IPS-NIHi11 (cell line): Measurements from ENCODE around the gene TTC38.

Experiments used
- DNase-seq: peaks from one replicate; pipeline ENCODE4 v3.0.0; 2012; ENCODE audit warnings: mixed read lengths, low spot score

Gene TTC38

GRCh38 chr22:46329616-46330015, 61.8 kb downstream of the TTC38 start:
- DNase-seq, result no peak

- DNase-seq, result no peak
These were observed 62.6 kb downstream of the TTC38 start for GRCh38 chr22:46330426-46330825.

DNA sequence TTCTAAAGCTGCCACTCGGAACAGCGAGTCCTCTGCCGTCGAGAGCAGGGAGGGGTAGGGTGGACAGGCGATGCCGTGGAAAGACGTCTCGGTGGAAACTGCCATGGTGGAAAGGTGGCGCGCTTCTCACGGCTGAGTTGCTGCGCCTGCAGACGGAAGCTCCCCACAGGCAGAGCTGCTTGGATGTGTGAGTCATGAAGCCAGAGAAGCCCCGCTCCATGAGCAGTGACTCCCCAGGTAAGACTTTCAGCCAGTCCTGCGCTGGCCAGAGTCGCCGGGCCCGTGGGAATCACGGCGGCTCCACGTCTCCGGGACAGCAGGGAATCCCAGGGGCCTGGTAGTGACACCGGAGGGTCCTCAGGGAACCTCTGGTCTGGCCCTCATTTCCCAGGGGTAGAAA, 63.7 kb downstream of the TTC38 start:
- no peak for DNase-seq

DNA sequence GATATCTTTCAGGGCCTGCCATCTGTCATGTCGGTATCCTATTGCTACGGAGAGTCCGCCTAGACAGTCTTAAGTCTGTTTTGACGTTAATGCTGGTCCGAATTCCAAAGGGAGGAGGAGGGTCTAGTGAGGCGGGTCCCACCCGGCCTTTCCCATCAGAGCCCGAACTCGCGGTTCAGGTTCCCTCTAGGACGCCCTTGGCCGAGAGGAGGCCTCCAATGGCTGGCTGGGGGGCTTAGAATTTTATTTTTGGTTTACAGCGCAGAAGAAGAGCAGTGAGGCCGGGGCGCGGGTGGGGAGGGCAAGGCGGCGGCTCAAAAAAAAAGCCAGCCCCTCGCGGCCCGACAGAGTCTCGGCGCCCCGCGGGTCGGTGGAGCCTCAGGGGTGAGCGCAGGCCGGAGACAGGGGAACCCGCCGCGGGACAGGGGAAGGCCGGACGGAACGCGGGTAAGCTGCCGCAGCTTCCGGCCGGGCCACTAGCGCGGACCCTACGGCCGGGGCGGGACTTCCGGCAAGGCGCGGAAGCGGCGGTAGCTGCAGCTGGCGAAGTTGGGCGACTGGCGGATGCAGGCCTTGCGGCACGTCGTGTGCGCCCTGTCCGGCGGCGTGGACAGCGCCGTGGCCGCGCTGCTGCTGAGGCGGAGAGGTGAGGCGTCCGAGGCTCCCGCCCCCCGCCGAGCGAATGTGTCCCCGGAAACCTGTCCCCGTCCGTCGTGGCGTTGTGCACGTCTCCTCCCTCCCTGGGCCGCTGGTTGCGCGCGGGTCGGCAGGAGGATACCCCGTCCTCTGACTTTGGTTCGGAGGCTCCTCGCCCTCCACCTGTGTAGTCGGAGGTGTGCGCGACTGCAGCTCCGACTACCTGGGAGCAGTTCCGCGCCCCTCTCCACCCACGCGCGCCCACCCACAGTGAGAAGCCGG, 67.7 kb downstream of the TTC38 start, which contains the start of gene TRMU:
Gene TRMU (plus strand): TSS at position 514 of the 918 bp plus-strand sequence. CDS start 51 bp downstream, at position 565.
- peak; percentile 98 for DNase-seq

- no peak for DNase-seq
These were observed 68.6 kb downstream of the TTC38 start for GRCh38 chr22:46336119-46337078.

- DNase-seq, result no peak
These were observed 70.1 kb downstream of the TTC38 start for GRCh38 chr22:46337870-46338269.

- DNase-seq, result no peak
These were observed 70.8 kb downstream of the TTC38 start for GRCh38 chr22:46338636-46339035.

DNA sequence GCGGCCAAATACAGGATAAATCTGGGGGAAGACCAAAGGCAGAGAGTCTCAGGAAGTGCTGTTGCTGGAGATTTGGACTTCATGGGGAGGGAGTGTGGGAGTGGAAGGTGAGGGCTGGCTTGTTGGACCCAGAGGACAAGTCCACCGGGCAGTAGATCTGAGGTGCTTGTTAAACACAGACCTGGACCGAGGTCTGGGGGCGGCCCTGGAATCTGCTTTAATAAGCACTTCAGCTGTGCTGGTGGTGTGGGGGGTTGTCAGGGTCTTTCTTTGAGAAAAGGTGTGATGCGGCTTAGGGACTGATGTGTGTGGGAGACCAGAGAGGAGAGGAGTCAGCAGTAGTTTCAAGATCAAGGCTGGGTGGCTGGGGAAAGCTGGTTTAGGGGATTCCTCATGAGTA, 72.1 kb downstream of the TTC38 start:
- no peak for DNase-seq

DNA sequence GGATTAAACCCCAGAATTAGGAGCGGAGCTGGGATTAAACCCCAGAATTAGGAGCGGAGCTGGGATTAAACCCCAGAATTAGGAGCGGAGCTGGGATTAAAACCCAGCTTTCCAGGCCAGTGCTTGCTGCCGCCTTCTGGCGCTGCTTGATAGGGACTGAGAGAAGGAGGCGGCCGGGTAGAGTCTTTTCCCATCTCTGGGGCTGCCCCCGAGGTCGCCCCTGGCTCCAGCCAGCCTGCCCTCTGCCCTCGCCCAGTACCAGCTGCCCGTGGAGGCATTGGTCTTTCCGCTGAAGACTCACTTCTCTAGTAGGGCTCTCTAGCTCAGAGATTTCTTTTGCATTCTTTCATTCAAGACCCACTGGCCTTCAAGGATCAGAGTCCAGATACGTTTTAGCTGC, 72.9 kb downstream of the TTC38 start:
- DNase-seq, result no peak
